ENCODE results near the gene WDR38. TPM values are rescaled to one million over a fixed set of nuclear protein-coding genes. Genes with fewer than 3 reads are reported as not detected.

Gene WDR38
- total RNA-seq, 1 donor from 2014 or later = not detected

DNA sequence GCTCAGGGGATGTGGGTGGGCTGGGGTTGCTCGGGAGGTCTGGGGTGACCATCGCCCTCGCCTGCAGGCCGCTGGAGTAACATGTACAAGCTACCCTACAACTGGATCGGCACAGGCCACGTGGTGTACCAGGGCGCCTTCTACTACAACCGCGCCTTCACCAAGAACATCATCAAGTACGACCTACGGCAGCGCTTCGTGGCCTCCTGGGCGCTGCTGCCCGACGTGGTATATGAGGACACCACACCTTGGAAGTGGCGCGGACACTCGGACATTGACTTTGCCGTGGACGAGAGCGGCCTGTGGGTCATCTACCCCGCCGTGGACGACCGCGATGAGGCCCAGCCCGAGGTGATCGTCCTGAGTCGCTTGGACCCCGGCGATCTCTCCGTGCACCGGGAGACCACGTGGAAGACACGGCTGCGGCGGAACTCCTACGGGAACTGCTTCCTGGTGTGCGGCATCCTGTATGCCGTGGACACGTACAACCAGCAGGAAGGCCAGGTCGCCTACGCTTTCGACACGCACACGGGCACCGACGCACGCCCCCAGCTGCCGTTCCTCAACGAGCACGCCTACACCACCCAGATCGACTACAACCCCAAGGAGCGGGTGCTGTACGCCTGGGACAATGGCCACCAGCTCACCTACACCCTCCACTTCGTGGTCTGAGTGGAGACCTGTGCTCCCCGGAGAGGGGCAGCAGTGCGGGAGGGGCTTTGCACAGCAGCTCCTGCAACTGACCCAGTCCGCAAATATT lies 43.3 kb upstream of the WDR38 start:
- Histone ChIP-seq H4K20me1 (ENCODE audit: insufficient read depth, low read length) (no peaks in the 10 kb centered on the region), H2AFZ (ENCODE audit: low read depth, low read length) (no peak overlapping the region), H3K9me3 (ENCODE audit: insufficient read depth, low read depth, low read length) (no peaks in the 10 kb centered on the region), H3K27ac (ENCODE audit: low read depth, low read length) (no peak overlapping the region), H3K4me1 (ENCODE audit: insufficient read depth, low read length) (peaks cover 43% of the 10 kb centered on the region), H3K79me2 (ENCODE audit: insufficient read depth, low read length) (no peaks in the 10 kb centered on the region), H3K27me3 (ENCODE audit: insufficient read depth, low read length) (no peaks in the 10 kb centered on the region), H3K4me2 (ENCODE audit: low read length) (no peak overlapping the region), H3K9ac (ENCODE audit: low read length) (peak overlapping the region; percentile 87), H3K36me3 (ENCODE audit: insufficient read depth, low read length) (no peaks in the 10 kb centered on the region), H3K4me3 (ENCODE audit: insufficient read depth, low read depth, low read length) (no peak overlapping the region)
- Mint-ChIP-seq H3K9me3 (ENCODE audit: unreplicated experiment) (no peaks in the 10 kb centered on the region), H3K27ac (ENCODE audit: unreplicated experiment) (peak overlapping the region; percentile 99), H3K4me3 (ENCODE audit: unreplicated experiment) (no peak overlapping the region), H3K4me1 (ENCODE audit: low read depth, unreplicated experiment) (peaks cover 34% of the 10 kb centered on the region), H3K27me3 (ENCODE audit: low read depth, unreplicated experiment) (no peaks in the 10 kb centered on the region), H3K36me3 (ENCODE audit: low read depth, unreplicated experiment) (peaks cover 7% of the 10 kb centered on the region)
- DNase-seq (ENCODE audit: low read depth) = no peak
- TF ChIP-seq EZH2 (IDR thresholded peaks at IDR 0.05; ENCODE audit: insufficient read depth, low read length) (no peak), CTCF (IDR thresholded peaks at IDR 0.05; ENCODE audit: insufficient read depth, low read depth, low read length) (no peak)
- FAIRE-seq = no peak

DNA sequence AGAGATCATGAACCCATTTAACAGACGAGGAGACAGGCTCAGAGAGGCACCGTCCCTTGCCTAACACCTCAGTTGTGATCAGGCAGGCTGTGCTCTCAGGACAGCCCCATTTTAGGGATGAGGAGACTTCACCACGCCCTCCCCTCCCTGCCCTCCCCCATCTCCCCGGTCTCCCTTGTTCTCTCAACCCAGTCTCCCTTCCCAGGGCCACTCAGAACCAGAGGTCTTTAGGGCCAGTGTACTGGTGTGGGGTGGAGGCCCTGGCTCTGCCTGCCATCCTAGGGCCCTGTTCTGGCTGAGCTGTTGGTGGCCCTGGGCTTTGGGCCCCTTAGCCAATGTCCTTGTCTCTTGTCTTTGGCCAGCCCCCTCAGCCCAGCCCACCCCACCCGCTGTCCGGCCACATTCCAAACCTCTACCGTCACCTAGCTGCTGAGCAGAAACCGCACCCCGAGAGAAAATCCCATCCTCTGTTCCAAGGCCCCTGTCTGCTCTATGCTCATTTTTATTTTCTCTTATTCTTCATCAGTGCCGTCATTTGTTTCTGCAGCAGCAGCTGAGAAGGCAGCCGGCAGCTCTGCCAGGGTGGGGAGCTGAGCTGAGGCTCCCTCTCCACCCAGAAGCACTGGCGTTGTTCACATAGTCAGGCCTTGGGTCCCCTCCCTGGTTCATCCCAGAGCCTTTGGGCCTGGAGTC lies 42.5 kb upstream of the WDR38 start:
- peak overlapping the region; percentile 75 for H2AFZ ChIP-seq (ENCODE audit: low read depth, low read length)
- H3K36me3 ChIP-seq (ENCODE audit: insufficient read depth, low read length) = no peaks in the 10 kb centered on the region
- H3K9ac ChIP-seq (ENCODE audit: low read length) = peak overlapping the region; percentile 87
- no peak overlapping the region for H3K4me3 ChIP-seq (ENCODE audit: insufficient read depth, low read depth, low read length)
- no peaks in the 10 kb centered on the region for H3K79me2 ChIP-seq (ENCODE audit: insufficient read depth, low read length)
- TF ChIP-seq CTCF (IDR thresholded peaks at IDR 0.05; ENCODE audit: insufficient read depth, low read depth, low read length) (no peak), EZH2 (IDR thresholded peaks at IDR 0.05; ENCODE audit: insufficient read depth, low read length) (no peak)
- Mint-ChIP-seq H3K27ac (ENCODE audit: unreplicated experiment) (peak overlapping the region; percentile 99), H3K27me3 (ENCODE audit: low read depth, unreplicated experiment) (no peaks in the 10 kb centered on the region), H3K4me1 (ENCODE audit: low read depth, unreplicated experiment) (peaks cover 34% of the 10 kb centered on the region), H3K36me3 (ENCODE audit: low read depth, unreplicated experiment) (peaks cover 7% of the 10 kb centered on the region), H3K9me3 (ENCODE audit: unreplicated experiment) (no peaks in the 10 kb centered on the region), H3K4me3 (ENCODE audit: unreplicated experiment) (peak overlapping the region; percentile 34)
- peaks cover 43% of the 10 kb centered on the region for H3K4me1 ChIP-seq (ENCODE audit: insufficient read depth, low read length)
- H3K27ac ChIP-seq (ENCODE audit: low read depth, low read length) = peak overlapping the region; percentile 98
- peak overlapping the region; percentile 75 for H3K4me2 ChIP-seq (ENCODE audit: low read length)
- peak; percentile 92 for DNase-seq (ENCODE audit: low read depth)
- no peaks in the 10 kb centered on the region for H3K27me3 ChIP-seq (ENCODE audit: insufficient read depth, low read length)
- FAIRE-seq = no peak
- H3K9me3 ChIP-seq (ENCODE audit: insufficient read depth, low read depth, low read length) = no peaks in the 10 kb centered on the region
- H4K20me1 ChIP-seq (ENCODE audit: insufficient read depth, low read length) = no peaks in the 10 kb centered on the region
